GM23338 (cell line): ENCODE measurements around the gene SRGAP3.

ENCODE experiments used
- EZH2 ChIP-seq: fragments of 200-600 bp; sonication (generic); IDR thresholded peaks from one replicate; pipeline ENCODE4 v1.8.0; 2017; ENCODE audit warnings: antibody characterized with exemption, mild to moderate bottlenecking, low read depth; ENCODE audit not compliant: unreplicated experiment
- TF ChIP-seq, protein P1 (sequence below), 2 experiments: fragments of 200-600 bp in 1 of 2; sonication (generic) in 1 of 2; conservative IDR thresholded peaks; 2 replicates each; pipeline versions ENCODE4 v1.5.1 to v1.6.1; 2016 to 2017; ENCODE audit warnings: antibody characterized with exemption in 2 of 2, low read depth in 2 of 2, mild to moderate bottlenecking in 2 of 2, moderate library complexity in 1 of 2

DNA sequence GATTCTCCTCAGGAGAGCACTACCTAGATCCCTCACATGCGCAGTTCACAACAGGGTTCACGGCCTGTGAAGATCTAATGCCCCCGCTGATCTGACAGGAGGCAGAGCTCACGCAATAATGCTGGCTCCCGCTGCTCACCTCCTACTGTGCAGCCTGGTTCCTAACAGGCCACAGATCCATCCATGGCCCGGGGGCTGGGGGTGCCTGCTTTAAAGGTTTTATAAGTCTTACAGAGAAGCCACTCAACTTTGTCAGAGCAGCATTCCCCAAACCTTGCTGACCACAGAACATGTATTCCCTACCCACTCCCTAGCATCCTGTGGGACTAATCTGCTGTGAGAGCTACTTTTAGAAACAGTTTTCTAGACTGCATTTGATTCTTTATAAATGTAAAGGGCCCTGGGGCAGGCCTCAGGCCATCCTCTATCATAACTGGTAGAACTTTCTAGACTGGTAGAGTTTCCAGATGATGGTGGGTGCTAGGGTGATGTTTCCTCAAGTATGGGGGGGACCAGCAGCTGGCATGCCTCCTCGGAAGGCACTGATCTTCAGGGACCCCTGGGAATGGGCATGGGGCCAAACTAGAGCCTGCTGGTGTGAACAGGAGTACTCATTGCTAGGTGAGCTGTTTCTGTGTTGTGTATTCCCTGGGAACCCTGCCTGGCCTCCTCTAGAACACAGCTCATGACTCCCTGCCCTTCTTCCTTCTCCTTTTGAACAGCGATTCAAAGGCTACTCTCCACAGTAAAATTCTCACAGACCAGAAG, 260.5 kb downstream of the SRGAP3 start:
- TF ChIP-seq, protein P1, sequence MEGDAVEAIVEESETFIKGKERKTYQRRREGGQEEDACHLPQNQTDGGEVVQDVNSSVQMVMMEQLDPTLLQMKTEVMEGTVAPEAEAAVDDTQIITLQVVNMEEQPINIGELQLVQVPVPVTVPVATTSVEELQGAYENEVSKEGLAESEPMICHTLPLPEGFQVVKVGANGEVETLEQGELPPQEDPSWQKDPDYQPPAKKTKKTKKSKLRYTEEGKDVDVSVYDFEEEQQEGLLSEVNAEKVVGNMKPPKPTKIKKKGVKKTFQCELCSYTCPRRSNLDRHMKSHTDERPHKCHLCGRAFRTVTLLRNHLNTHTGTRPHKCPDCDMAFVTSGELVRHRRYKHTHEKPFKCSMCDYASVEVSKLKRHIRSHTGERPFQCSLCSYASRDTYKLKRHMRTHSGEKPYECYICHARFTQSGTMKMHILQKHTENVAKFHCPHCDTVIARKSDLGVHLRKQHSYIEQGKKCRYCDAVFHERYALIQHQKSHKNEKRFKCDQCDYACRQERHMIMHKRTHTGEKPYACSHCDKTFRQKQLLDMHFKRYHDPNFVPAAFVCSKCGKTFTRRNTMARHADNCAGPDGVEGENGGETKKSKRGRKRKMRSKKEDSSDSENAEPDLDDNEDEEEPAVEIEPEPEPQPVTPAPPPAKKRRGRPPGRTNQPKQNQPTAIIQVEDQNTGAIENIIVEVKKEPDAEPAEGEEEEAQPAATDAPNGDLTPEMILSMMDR (conservative IDR thresholded peaks at IDR 0.05; ENCODE audit: low read depth in 2 of 2) = no peak
- TF ChIP-seq EZH2 = no peak
